CD14-positive monocyte (primary cell): ENCODE results near the gene CHI3L2. TPM values are rescaled to one million over a fixed set of nuclear protein-coding genes. Genes with fewer than 3 reads are reported as not detected.

Source experiments
- DNase-seq, 3 donors: peaks; one replicate each; pipeline ENCODE4 v3.0.0-alpha.2; 2011 to 2022
- H2AFZ ChIP-seq: 2 replicates; pipeline ENCODE4 v1.6.0; 2012; ENCODE audit warnings: mild to moderate bottlenecking, low read depth, low read length, inconsistent platforms; ENCODE audit not compliant: insufficient read depth, poor library complexity, severe bottlenecking
- H3K27ac ChIP-seq, 2 donors: 1 replicate in 1 of 2; 2 replicates in 1 of 2; pipeline ENCODE4 v1.5.1; 2012 to 2013; ENCODE audit warnings: low read length in 2 of 2, control low read depth in 1 of 2, inconsistent platforms in 1 of 2, low read depth in 1 of 2, mild to moderate bottlenecking in 1 of 2
- H3K27me3 ChIP-seq, 2 donors: one replicate each; pipeline versions ENCODE4 v1.6.0 to v1.6.1; 2011 to 2013; ENCODE audit warnings: low read length in 2 of 2; ENCODE audit not compliant: control insufficient read depth in 2 of 2, insufficient read depth in 2 of 2
- H3K36me3 ChIP-seq, 2 donors: replicated peaks in 1 of 2; 1 replicate in 1 of 2; 2 replicates in 1 of 2; pipeline versions ENCODE4 v1.5.1 to v1.6.1; 2012 to 2013; ENCODE audit warnings: low read length in 2 of 2, control low read depth in 1 of 2, inconsistent platforms in 1 of 2, mild to moderate bottlenecking in 1 of 2; ENCODE audit not compliant: insufficient read depth in 2 of 2, control insufficient read depth in 1 of 2
- H3K4me1 ChIP-seq, 2 donors: 1 replicate in 1 of 2; 2 replicates in 1 of 2; pipeline versions ENCODE4 v1.5.1 to v1.6.1; 2012 to 2013; ENCODE audit warnings: low read length in 2 of 2, control low read depth in 1 of 2, inconsistent platforms in 1 of 2, mild to moderate bottlenecking in 1 of 2, moderate library complexity in 1 of 2; ENCODE audit not compliant: insufficient read depth in 2 of 2, control insufficient read depth in 1 of 2
- H3K4me2 ChIP-seq: replicated peaks from 2 replicates; pipeline ENCODE3; 2012; ENCODE audit warnings: low read length, moderate library complexity, mild to moderate bottlenecking; ENCODE audit not compliant: poor library complexity, severe bottlenecking; ENCODE audit errors: extremely low read depth
- H3K4me3 ChIP-seq, 3 experiments: fragments of 200-600 bp in 1 of 3; sonication (generic) in 1 of 3; replicated peaks in 1 of 3; 1 replicate in 2 of 3; 2 replicates in 1 of 3; pipeline ENCODE4 v1.5.1; 2011 to 2013; ENCODE audit warnings: low read length in 3 of 3, mild to moderate bottlenecking in 3 of 3, control low read depth in 2 of 3, low read depth in 2 of 3, inconsistent platforms in 1 of 3, moderate library complexity in 1 of 3
- H3K79me2 ChIP-seq: 2 replicates; pipeline ENCODE4 v1.6.0; 2012; ENCODE audit warnings: mild to moderate bottlenecking, control low read depth, inconsistent platforms, low read length, moderate library complexity; ENCODE audit not compliant: insufficient read depth
- H3K9ac ChIP-seq: 2 replicates; pipeline ENCODE4 v1.6.0; 2017; ENCODE audit warnings: low read length, mild to moderate bottlenecking; ENCODE audit not compliant: insufficient read depth, poor library complexity, severe bottlenecking
- H3K9me3 ChIP-seq, 2 donors: replicated peaks in 1 of 2; 1 replicate in 1 of 2; 2 replicates in 1 of 2; pipeline versions ENCODE4 v1.5.1 to v1.6.1; 2012 to 2013; ENCODE audit warnings: low read length in 2 of 2, control low read depth in 1 of 2; ENCODE audit not compliant: control insufficient read depth in 1 of 2, insufficient read depth in 1 of 2
- H4K20me1 ChIP-seq: 2 replicates; pipeline ENCODE4 v1.6.0; 2012; ENCODE audit warnings: mild to moderate bottlenecking, low read length, control low read depth, moderate library complexity; ENCODE audit not compliant: insufficient read depth
- H3K27ac Mint-ChIP-seq, 7 donors: one replicate each; pipeline ENCODE4 v1.8.0; 2020; ENCODE audit warnings: mild to moderate bottlenecking in 7 of 7, mixed read lengths in 7 of 7, moderate library complexity in 6 of 7, inconsistent platforms in 2 of 7
- H3K27me3 Mint-ChIP-seq, 3 donors: one replicate each; pipeline ENCODE4 v1.8.0; 2021 to 2022; ENCODE audit warnings: low read depth in 3 of 3, mild to moderate bottlenecking in 3 of 3, mixed read lengths in 3 of 3, moderate library complexity in 3 of 3, inconsistent platforms in 1 of 3
- H3K36me3 Mint-ChIP-seq, 2 donors: one replicate each; pipeline ENCODE4 v1.8.0; 2020; ENCODE audit warnings: mixed read lengths in 2 of 2, inconsistent platforms in 1 of 2, mild to moderate bottlenecking in 1 of 2
- H3K4me1 Mint-ChIP-seq: one replicate; pipeline ENCODE4 v1.8.0; 2020; ENCODE audit warnings: mild to moderate bottlenecking, mixed read lengths
- H3K4me3 Mint-ChIP-seq, 2 donors: one replicate each; pipeline ENCODE4 v1.8.0; 2020; ENCODE audit warnings: mild to moderate bottlenecking in 2 of 2, mixed read lengths in 2 of 2, moderate library complexity in 1 of 2
- H3K9me3 Mint-ChIP-seq, 7 donors: one replicate each; pipeline ENCODE4 v1.8.0; 2020 to 2022; ENCODE audit warnings: mixed read lengths in 7 of 7, mild to moderate bottlenecking in 6 of 7, moderate library complexity in 6 of 7, inconsistent platforms in 2 of 7
- CTCF ChIP-seq: fragments of 200-600 bp; IDR thresholded peaks from one replicate; pipeline ENCODE4 v1.8.0; 2022; ENCODE audit warnings: antibody characterized with exemption, mild to moderate bottlenecking
- WGBS: methylation state at CpG from one replicate; pipeline ENCODE4 v1.1.5; 2013; ENCODE audit warnings: missing lambda C conversion rate; ENCODE audit not compliant: insufficient coverage; 5-methylcytosine and 5-hydroxymethylcytosine counted together
- intact Hi-C, 2 donors: fragments of 100-400 bp; cut with micrococcal nuclease; formaldehyde crosslinking; loops; one replicate each; pipeline versions ENCODE4 v1.15.0 to v1.15.1; 2023
- polyA plus RNA-seq, 3 donors: library from polyadenylated mRNA; depleted of rRNA in 1 of 3; unstranded in 2 of 3; stranded (reverse) in 1 of 3; fragments of 300-500 nt in 2 of 3; fragments of >200 nt in 1 of 3; fragmentation: Illumina TruSeq in 2 of 3; gene quantifications; 1 replicate in 2 of 3; 2 replicates in 1 of 3; pipeline ENCODE4 v1.2.3, GENCODE V29; 2012 to 2021

CHI3L2 gene
- polyA plus RNA-seq, 3 donors: 1.2 to 9.9 (median 1.4) TPM

- WGBS: no CpG with 5 or more reads among the region's 1 CpG
- DNase-seq: no peak
- Histone ChIP-seq H3K27me3 (no peaks in the 10 kb centered on the region), H3K9ac (no peak overlapping the region), H2AFZ (no peak overlapping the region), H3K4me3 (peak overlapping the region in 1 of 3 experiments; percentile 77), H3K9me3 (no peaks in the 10 kb centered on the region), H3K4me2 (peak overlapping the region; percentile 90), H3K27ac (peak overlapping the region; percentile 89 to 93), H3K36me3 (peaks cover 0 to 11% of the 10 kb centered on the region in 2 donors), H4K20me1 (no peaks in the 10 kb centered on the region), H3K4me1 (peaks cover 92 to 100% of the 10 kb centered on the region in 2 donors), H3K79me2 (peaks cover 39% of the 10 kb centered on the region)
- peaks cover 93% of the 10 kb centered on the region for H3K4me1 Mint-ChIP-seq
- peak overlapping the region in 1 of 2 donors; percentile 90 for H3K4me3 Mint-ChIP-seq
- H3K27ac Mint-ChIP-seq: peak overlapping the region; percentile 75 to 98 (median 95)
- peaks cover 0 to 2% (median 0%) of the 10 kb centered on the region in 7 donors for H3K9me3 Mint-ChIP-seq
- peaks cover 0 to 2% (median 0%) of the 10 kb centered on the region in 3 donors for H3K27me3 Mint-ChIP-seq
- no peak for TF ChIP-seq CTCF
- peaks cover 14 to 18% of the 10 kb centered on the region in 2 donors for H3K36me3 Mint-ChIP-seq
- intact Hi-C loops: loop anchor here (5.0 to 10.0 kb wide), 4 partner anchors 325 to 558 kb away; partner anchors contain the start of genes INKA2 (in 1 of the 2) and RAP1A (in 1 of the 2)
These were observed 25.2 kb upstream of the CHI3L2 start for GRCh38 chr1:111202366-111202706.

- H3K4me3 Mint-ChIP-seq: peak overlapping the region; percentile 83 to 90
- Histone ChIP-seq H3K4me2 (peak overlapping the region; percentile 90), H3K9me3 (no peaks in the 10 kb centered on the region), H4K20me1 (no peaks in the 10 kb centered on the region), H2AFZ (peak overlapping the region; percentile 78), H3K9ac (peak overlapping the region; percentile 78), H3K4me3 (peak overlapping the region; percentile 43 to 77 (median 44)), H3K36me3 (peaks cover 0 to 5% of the 10 kb centered on the region in 2 donors), H3K79me2 (peaks cover 39% of the 10 kb centered on the region), H3K4me1 (peaks cover 92 to 99% of the 10 kb centered on the region in 2 donors), H3K27ac (peak overlapping the region; percentile 89 to 93), H3K27me3 (no peaks in the 10 kb centered on the region)
- H3K27me3 Mint-ChIP-seq: peaks cover 0 to 2% (median 0%) of the 10 kb centered on the region in 3 donors
- H3K4me1 Mint-ChIP-seq: peaks cover 91% of the 10 kb centered on the region
- DNase-seq: peak in 2 of 3 donors; percentile 40 to 53
- peak overlapping the region; percentile 86 to 98 (median 95) for H3K27ac Mint-ChIP-seq
- H3K9me3 Mint-ChIP-seq: peaks cover 0 to 2% (median 0%) of the 10 kb centered on the region in 7 donors
- no peak for TF ChIP-seq CTCF
- intact Hi-C loops: loop anchor here (5.0 to 10.0 kb wide), 4 partner anchors 326 to 558 kb away; partner anchors contain the start of genes INKA2 (in 1 of the 2) and RAP1A (in 1 of the 2)
- WGBS: 71% methylated on average over 1 of the region's 4 CpGs
- H3K36me3 Mint-ChIP-seq: peaks cover 8 to 12% of the 10 kb centered on the region in 2 donors
These were observed 24.5 kb upstream of the CHI3L2 start for GRCh38 chr1:111202707-111203623.
